ENCODE measurements around the gene PPM1H.

Gene PPM1H

DNA sequence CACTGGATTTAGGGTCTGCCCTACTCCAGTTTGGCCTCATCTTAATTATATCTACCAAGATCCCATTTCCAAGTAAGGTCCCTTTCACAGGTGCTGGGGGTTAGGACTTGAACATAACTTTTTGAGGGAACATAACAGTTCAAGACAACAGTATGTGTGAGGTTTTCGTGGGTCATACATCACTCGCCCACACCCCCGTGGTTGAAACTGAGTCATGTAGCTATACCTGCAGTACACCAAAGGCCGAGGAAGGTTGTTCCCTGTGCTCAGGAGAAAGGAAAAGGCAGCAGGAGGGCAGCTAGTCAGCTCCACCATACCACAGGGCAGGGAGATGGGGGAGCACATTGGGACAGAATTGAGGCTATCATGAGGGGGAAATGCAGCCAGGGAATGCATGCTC is 167.0 kb downstream of the PPM1H start:
- H3K79me2 ChIP-seq (ENCODE audit: insufficient read depth, low read length) = no peaks in the 10 kb centered on the region
- H3K36me3 ChIP-seq (ENCODE audit: insufficient read depth, low read length) = no peaks in the 10 kb centered on the region
- H3F3A ChIP-seq (ENCODE audit: insufficient read depth, low read length) = no peaks in the 10 kb centered on the region
- H3K9ac ChIP-seq (ENCODE audit: low read length) = no peak overlapping the region
- H3K27me3 ChIP-seq (ENCODE audit: insufficient read depth, low read length) = no peaks in the 10 kb centered on the region; the same call in 1 of the 2 replicates
- H2AFZ ChIP-seq (ENCODE audit: low read length) = no peak overlapping the region
- no peaks in the 10 kb centered on the region for H3K4me1 ChIP-seq (ENCODE audit: insufficient read depth, low read length, severe bottlenecking)
- H3K4me3 ChIP-seq (ENCODE audit: low read depth, low read length, poor library complexity, severe bottlenecking) = no peak overlapping the region
- no peaks in the 10 kb centered on the region for H4K20me1 ChIP-seq (ENCODE audit: insufficient read depth, low read length)
- no peaks in the 10 kb centered on the region for H3K9me2 ChIP-seq (ENCODE audit: low read depth, low read length)
- H3K9me3 ChIP-seq (ENCODE audit: low read length) = no peaks in the 10 kb centered on the region
- no peak overlapping the region for H3K27ac ChIP-seq (ENCODE audit: low read depth, low read length, poor library complexity, severe bottlenecking)
- H3K4me2 ChIP-seq (ENCODE audit: low read length) = no peak overlapping the region
- TF ChIP-seq, protein P1, sequence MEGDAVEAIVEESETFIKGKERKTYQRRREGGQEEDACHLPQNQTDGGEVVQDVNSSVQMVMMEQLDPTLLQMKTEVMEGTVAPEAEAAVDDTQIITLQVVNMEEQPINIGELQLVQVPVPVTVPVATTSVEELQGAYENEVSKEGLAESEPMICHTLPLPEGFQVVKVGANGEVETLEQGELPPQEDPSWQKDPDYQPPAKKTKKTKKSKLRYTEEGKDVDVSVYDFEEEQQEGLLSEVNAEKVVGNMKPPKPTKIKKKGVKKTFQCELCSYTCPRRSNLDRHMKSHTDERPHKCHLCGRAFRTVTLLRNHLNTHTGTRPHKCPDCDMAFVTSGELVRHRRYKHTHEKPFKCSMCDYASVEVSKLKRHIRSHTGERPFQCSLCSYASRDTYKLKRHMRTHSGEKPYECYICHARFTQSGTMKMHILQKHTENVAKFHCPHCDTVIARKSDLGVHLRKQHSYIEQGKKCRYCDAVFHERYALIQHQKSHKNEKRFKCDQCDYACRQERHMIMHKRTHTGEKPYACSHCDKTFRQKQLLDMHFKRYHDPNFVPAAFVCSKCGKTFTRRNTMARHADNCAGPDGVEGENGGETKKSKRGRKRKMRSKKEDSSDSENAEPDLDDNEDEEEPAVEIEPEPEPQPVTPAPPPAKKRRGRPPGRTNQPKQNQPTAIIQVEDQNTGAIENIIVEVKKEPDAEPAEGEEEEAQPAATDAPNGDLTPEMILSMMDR (IDR thresholded peaks at IDR 0.05; ENCODE audit: low read length) = no peak

- no peak overlapping the region for H3K4me3 ChIP-seq (ENCODE audit: low read depth, low read length, poor library complexity, severe bottlenecking)
- H3K9me3 ChIP-seq (ENCODE audit: low read length) = no peaks in the 10 kb centered on the region
- H3K79me2 ChIP-seq (ENCODE audit: insufficient read depth, low read length) = no peaks in the 10 kb centered on the region
- no peaks in the 10 kb centered on the region for H3F3A ChIP-seq (ENCODE audit: insufficient read depth, low read length)
- no peaks in the 10 kb centered on the region for H3K36me3 ChIP-seq (ENCODE audit: insufficient read depth, low read length)
- no peaks in the 10 kb centered on the region for H3K4me1 ChIP-seq (ENCODE audit: insufficient read depth, low read length, severe bottlenecking)
- no peaks in the 10 kb centered on the region; the same call in 1 of the 2 replicates for H3K27me3 ChIP-seq (ENCODE audit: insufficient read depth, low read length)
- TF ChIP-seq, protein P1 (IDR thresholded peaks at IDR 0.05; ENCODE audit: low read length) = no peak
- no peak for TF ChIP-seq EZH2 (IDR thresholded peaks at IDR 0.05; ENCODE audit: borderline replicate concordance, low read length)
- no peak overlapping the region for H2AFZ ChIP-seq (ENCODE audit: low read length)
- H3K9ac ChIP-seq (ENCODE audit: low read length) = no peak overlapping the region
- no peak overlapping the region for H3K4me2 ChIP-seq (ENCODE audit: low read length)
- no peaks in the 10 kb centered on the region for H4K20me1 ChIP-seq (ENCODE audit: insufficient read depth, low read length)
- no peaks in the 10 kb centered on the region for H3K9me2 ChIP-seq (ENCODE audit: low read depth, low read length)
- H3K27ac ChIP-seq (ENCODE audit: low read depth, low read length, poor library complexity, severe bottlenecking) = no peak overlapping the region
Measured at GRCh38 chr12:62767496-62767895, 167.5 kb downstream of the PPM1H start.

DNA sequence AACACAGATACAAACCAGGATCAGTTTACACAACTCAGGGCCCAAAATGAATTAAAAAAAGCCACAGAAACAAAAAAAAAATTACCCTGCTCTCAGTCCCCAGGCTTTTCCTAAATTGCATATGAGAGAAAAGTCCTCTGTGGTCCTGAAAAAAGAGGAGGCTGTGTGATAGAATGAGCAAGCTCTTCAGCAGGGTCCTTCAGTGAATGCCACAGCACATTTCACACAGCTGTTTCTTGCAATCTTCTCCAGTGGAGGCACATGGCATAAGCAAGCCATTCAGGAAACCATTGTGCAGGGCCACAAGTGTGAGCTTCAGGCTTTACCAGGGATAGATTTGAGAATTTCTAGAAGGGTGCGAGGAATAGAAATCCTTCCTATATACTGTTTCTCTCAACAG is 168.5 kb downstream of the PPM1H start:
- H3F3A ChIP-seq (ENCODE audit: insufficient read depth, low read length) = no peaks in the 10 kb centered on the region
- no peak overlapping the region for H3K4me2 ChIP-seq (ENCODE audit: low read length)
- no peaks in the 10 kb centered on the region for H3K4me1 ChIP-seq (ENCODE audit: insufficient read depth, low read length, severe bottlenecking)
- TF ChIP-seq, protein P1 (IDR thresholded peaks at IDR 0.05; ENCODE audit: low read length) = no peak
- TF ChIP-seq EZH2 (IDR thresholded peaks at IDR 0.05; ENCODE audit: borderline replicate concordance, low read length) = no peak
- no peaks in the 10 kb centered on the region for H3K79me2 ChIP-seq (ENCODE audit: insufficient read depth, low read length)
- no peaks in the 10 kb centered on the region for H3K9me2 ChIP-seq (ENCODE audit: low read depth, low read length)
- no peaks in the 10 kb centered on the region for H3K9me3 ChIP-seq (ENCODE audit: low read length)
- H4K20me1 ChIP-seq (ENCODE audit: insufficient read depth, low read length) = no peaks in the 10 kb centered on the region
- H2AFZ ChIP-seq (ENCODE audit: low read length) = no peak overlapping the region
- H3K27ac ChIP-seq (ENCODE audit: low read depth, low read length, poor library complexity, severe bottlenecking) = no peak overlapping the region
- H3K4me3 ChIP-seq (ENCODE audit: low read depth, low read length, poor library complexity, severe bottlenecking) = no peak overlapping the region
- peaks cover 3% of the 10 kb centered on the region; the same call in 1 of the 2 replicates for H3K27me3 ChIP-seq (ENCODE audit: insufficient read depth, low read length)
- H3K9ac ChIP-seq (ENCODE audit: low read length) = no peak overlapping the region
- H3K36me3 ChIP-seq (ENCODE audit: insufficient read depth, low read length) = no peaks in the 10 kb centered on the region

Data from OCI-LY1 (cell line).